GM23338 (cell line): Measurements from ENCODE around the gene GFER. TPM values are rescaled to one million over a fixed set of nuclear protein-coding genes. Genes with fewer than 3 reads are reported as not detected.
"Not testable (repeated sequence)": the region's sequence is repeated elsewhere in the genome, so short reads cannot be mapped to it uniquely, and the experiment has no call there.

Source experiments
- ATAC-seq: fragments of 200-7000 bp; cut with Tn5 transposase; 3 replicates; pipeline ENCODE4 v1.9.1; 2020
- DNase-seq: peaks from one replicate; pipeline ENCODE4 v3.0.0-alpha.2; 2015; ENCODE audit warnings: low spot score
- H2AFZ ChIP-seq: fragments of 200-600 bp; sonication (generic); 2 replicates; pipeline ENCODE4 v1.8.0; 2016; ENCODE audit warnings: antibody characterized with exemption, mild to moderate bottlenecking, moderate library complexity
- H3F3A ChIP-seq: fragments of 200-600 bp; sonication (generic); replicated peaks from 2 replicates; pipeline ENCODE4 v1.8.0; 2017; ENCODE audit warnings: antibody characterized with exemption, mixed run types, low read depth
- H3K27ac ChIP-seq: fragments of 200-600 bp; sonication (generic); 2 replicates; pipeline ENCODE4 v1.6.1; 2016; ENCODE audit warnings: low read depth
- H3K27me3 ChIP-seq: fragments of 200-600 bp; sonication (generic); 2 replicates; pipeline ENCODE4 v1.8.0; 2016; ENCODE audit warnings: mild to moderate bottlenecking, mixed run types, moderate library complexity; ENCODE audit not compliant: insufficient read depth
- H3K36me3 ChIP-seq: fragments of 200-600 bp; sonication (generic); 2 replicates; pipeline ENCODE4 v1.8.0; 2016; ENCODE audit warnings: mild to moderate bottlenecking; ENCODE audit not compliant: insufficient read depth
- H3K4me1 ChIP-seq: fragments of 200-600 bp; sonication (generic); 2 replicates; pipeline ENCODE4 v1.8.0; 2016; ENCODE audit warnings: mild to moderate bottlenecking, moderate library complexity; ENCODE audit not compliant: insufficient read depth
- H3K4me2 ChIP-seq: fragments of 200-600 bp; sonication (generic); 2 replicates; pipeline ENCODE4 v1.7.1; 2017; ENCODE audit warnings: mixed run types
- H3K4me3 ChIP-seq: fragments of 200-600 bp; sonication (generic); 2 replicates; pipeline ENCODE4 v1.6.1; 2016; ENCODE audit warnings: mixed run types
- H3K79me2 ChIP-seq: fragments of 200-600 bp; sonication (generic); replicated peaks from 2 replicates; pipeline ENCODE4 v1.8.0; 2017; ENCODE audit warnings: mild to moderate bottlenecking; ENCODE audit not compliant: insufficient read depth
- H3K9me2 ChIP-seq: fragments of 200-600 bp; sonication (generic); 2 replicates; pipeline ENCODE4 v1.8.0; 2017; ENCODE audit not compliant: insufficient read depth
- H4K20me1 ChIP-seq: fragments of 200-600 bp; sonication (generic); replicated peaks from 2 replicates; pipeline ENCODE4 v1.8.0; 2017; ENCODE audit warnings: mild to moderate bottlenecking; ENCODE audit not compliant: insufficient read depth
- H3K27ac Mint-ChIP-seq: 2 replicates; pipeline ENCODE4 v1.8.0; 2020; ENCODE audit warnings: inconsistent platforms, mild to moderate bottlenecking, moderate library complexity, mixed read lengths
- H3K27me3 Mint-ChIP-seq: 3 replicates; pipeline ENCODE4 v1.8.0; 2022; ENCODE audit warnings: low read depth, mild to moderate bottlenecking, moderate library complexity, mixed read lengths, inconsistent platforms; ENCODE audit not compliant: insufficient read depth, poor library complexity
- H3K36me3 Mint-ChIP-seq: 3 replicates; pipeline ENCODE4 v1.8.0; 2021; ENCODE audit warnings: low read depth, mild to moderate bottlenecking, inconsistent platforms, moderate library complexity, mixed read lengths
- H3K4me1 Mint-ChIP-seq: 3 replicates; pipeline ENCODE4 v1.8.0; 2020; ENCODE audit warnings: mild to moderate bottlenecking, inconsistent platforms, mixed read lengths
- H3K4me3 Mint-ChIP-seq: 3 replicates; pipeline ENCODE4 v1.8.0; 2021; ENCODE audit warnings: moderate library complexity, mild to moderate bottlenecking, inconsistent platforms, mixed read lengths
- H3K9me3 Mint-ChIP-seq: 3 replicates; pipeline ENCODE4 v1.8.0; 2020; ENCODE audit warnings: moderate library complexity, mild to moderate bottlenecking, inconsistent platforms, mixed read lengths
- CREB1 ChIP-seq: fragments of 250-450 bp; sonication (Bioruptor Pico); IDR thresholded peaks from 2 replicates; pipeline ENCODE4 v1.5.0; 2020; ENCODE audit warnings: low read depth, mild to moderate bottlenecking, moderate library complexity
- ETS1 ChIP-seq: IDR thresholded peaks from 2 replicates; pipeline ENCODE4 v1.6.1; 2016; ENCODE audit warnings: antibody characterized with exemption
- EZH2 ChIP-seq: fragments of 200-600 bp; sonication (generic); IDR thresholded peaks from one replicate; pipeline ENCODE4 v1.8.0; 2017; ENCODE audit warnings: antibody characterized with exemption, mild to moderate bottlenecking, low read depth; ENCODE audit not compliant: unreplicated experiment
- EZH2phosphoT487 ChIP-seq: fragments of 200-600 bp; sonication (generic); IDR thresholded peaks from one replicate; pipeline ENCODE4 v1.8.1; 2018; ENCODE audit warnings: antibody characterized with exemption; ENCODE audit not compliant: unreplicated experiment
- JUNB ChIP-seq: IDR thresholded peaks from one replicate; pipeline ENCODE4 v1.6.1; 2016; ENCODE audit warnings: antibody characterized with exemption; ENCODE audit not compliant: unreplicated experiment
- NANOG ChIP-seq: IDR thresholded peaks from 2 replicates; pipeline ENCODE4 v1.6.1; 2016; ENCODE audit warnings: antibody characterized with exemption, borderline replicate concordance
- POLR2AphosphoS5 ChIP-seq: IDR thresholded peaks from 2 replicates; pipeline ENCODE4 v1.6.1; 2016; ENCODE audit warnings: antibody characterized with exemption, low read depth
- STAT1 ChIP-seq: IDR thresholded peaks from one replicate; pipeline ENCODE4 v1.6.1; 2016; ENCODE audit warnings: antibody characterized with exemption; ENCODE audit not compliant: unreplicated experiment
- ZNF331 ChIP-seq: fragments of 250-450 bp; sonication (Bioruptor Pico); IDR thresholded peaks from 2 replicates; pipeline ENCODE4 v1.5.0; 2020; ENCODE audit warnings: low read depth, mild to moderate bottlenecking, moderate library complexity
- polyA plus RNA-seq: library from polyadenylated mRNA; unstranded; fragments of >200 nt; fragmentation: Nextera tagmentation; extraction: Ambion mirVana; gene quantifications from 2 replicates; pipeline ENCODE4 v1.2.1, GENCODE V29; 2016
- total RNA-seq: library from RNA; depleted of rRNA; stranded (reverse); fragments of >200 nt; shearing (Covaris generic); gene quantifications from 2 replicates; pipeline ENCODE4 v1.2.3, GENCODE V29; 2014
- TF ChIP-seq, protein P1 (sequence below): IDR thresholded peaks from one replicate; pipeline ENCODE4 v1.6.1; 2018; ENCODE audit warnings: antibody characterized with exemption; ENCODE audit not compliant: unreplicated experiment
- TF ChIP-seq, protein P2 (sequence below): fragments of 250-450 bp; sonication (Bioruptor Pico); IDR thresholded peaks from 2 replicates; pipeline ENCODE4 v1.5.0; 2020; ENCODE audit warnings: mild to moderate bottlenecking, moderate library complexity

Gene GFER
- total and polyA plus RNA-seq, 2 experiments from 2014 or later = 40.1 to 64.5 TPM

DNA sequence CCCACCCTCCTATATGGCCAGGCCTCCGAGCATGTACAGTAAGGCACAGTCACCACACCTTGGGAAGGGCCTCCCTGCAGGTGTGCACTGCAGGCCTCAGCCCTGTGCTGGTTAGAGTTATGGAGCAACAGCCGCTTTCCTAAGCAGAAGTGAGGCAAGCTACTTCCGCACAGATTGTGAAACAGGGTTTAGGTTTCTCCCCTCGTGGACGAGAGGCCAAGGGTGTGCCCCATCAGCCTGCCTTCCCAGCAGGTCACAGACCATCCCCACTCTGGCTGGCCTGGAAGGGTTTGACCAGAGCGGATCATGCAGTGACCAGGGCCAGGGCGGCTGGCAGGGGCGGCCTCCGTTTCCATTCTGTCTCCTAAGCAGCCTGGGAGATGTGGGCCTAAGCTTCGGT, 45.7 kb upstream of the GFER start (continued):
- no peak for TF ChIP-seq EZH2
- no peak for TF ChIP-seq EZH2phosphoT487
- TF ChIP-seq ZNF331 (CRISPR knock-in tag) = no peak
- TF ChIP-seq ETS1 = no peak
- TF ChIP-seq NANOG = no peak
- TF ChIP-seq JUNB = no peak

DNA sequence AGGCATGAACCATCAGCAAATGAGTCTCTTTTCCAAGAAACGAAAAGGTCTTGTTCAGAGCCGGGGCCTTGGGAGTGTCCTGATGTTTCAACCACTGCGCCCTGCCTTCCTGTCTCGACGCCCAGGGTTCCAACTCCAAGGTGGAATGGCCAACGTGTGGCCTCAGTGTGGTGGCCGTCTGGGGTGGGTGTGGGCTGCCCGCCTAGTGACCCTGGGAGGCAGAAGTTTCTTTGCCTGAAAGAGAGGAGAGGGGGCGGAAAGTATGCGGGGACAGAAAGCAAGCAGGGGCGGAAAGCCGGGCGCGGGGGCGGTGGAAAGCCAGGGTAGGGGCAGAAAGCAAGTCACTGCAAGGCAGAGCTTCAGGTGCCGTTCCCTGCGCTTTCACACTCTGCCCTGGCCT, 45.1 kb upstream of the GFER start:
- Histone ChIP-seq H3F3A (0 out of 2 replicates have a peak, but pooled peaks cover 8% of the 10 kb centered on the region), H3K4me3 (no peak overlapping the region), H3K9me2 (no peaks in the 10 kb centered on the region), H3K4me2 (no peak overlapping the region), H3K79me2 (no peaks in the 10 kb centered on the region), H2AFZ (no peak overlapping the region), H3K27me3 (no peaks in the 10 kb centered on the region), H4K20me1 (no peaks in the 10 kb centered on the region; the same call in 1 of the 2 replicates), H3K36me3 (no peaks in the 10 kb centered on the region), H3K4me1 (peaks cover 14% of the 10 kb centered on the region; the same call in 1 of the 2 replicates), H3K27ac (no peak overlapping the region)
- peaks cover 6% of the 10 kb centered on the region for H3K27me3 Mint-ChIP-seq
- TF ChIP-seq CREB1 (CRISPR knock-in tag) (no peak), NANOG (no peak), STAT1 (no peak), POLR2AphosphoS5 (no peak), ZNF331 (CRISPR knock-in tag) (no peak), EZH2phosphoT487 (no peak)
- TF ChIP-seq, protein P1, sequence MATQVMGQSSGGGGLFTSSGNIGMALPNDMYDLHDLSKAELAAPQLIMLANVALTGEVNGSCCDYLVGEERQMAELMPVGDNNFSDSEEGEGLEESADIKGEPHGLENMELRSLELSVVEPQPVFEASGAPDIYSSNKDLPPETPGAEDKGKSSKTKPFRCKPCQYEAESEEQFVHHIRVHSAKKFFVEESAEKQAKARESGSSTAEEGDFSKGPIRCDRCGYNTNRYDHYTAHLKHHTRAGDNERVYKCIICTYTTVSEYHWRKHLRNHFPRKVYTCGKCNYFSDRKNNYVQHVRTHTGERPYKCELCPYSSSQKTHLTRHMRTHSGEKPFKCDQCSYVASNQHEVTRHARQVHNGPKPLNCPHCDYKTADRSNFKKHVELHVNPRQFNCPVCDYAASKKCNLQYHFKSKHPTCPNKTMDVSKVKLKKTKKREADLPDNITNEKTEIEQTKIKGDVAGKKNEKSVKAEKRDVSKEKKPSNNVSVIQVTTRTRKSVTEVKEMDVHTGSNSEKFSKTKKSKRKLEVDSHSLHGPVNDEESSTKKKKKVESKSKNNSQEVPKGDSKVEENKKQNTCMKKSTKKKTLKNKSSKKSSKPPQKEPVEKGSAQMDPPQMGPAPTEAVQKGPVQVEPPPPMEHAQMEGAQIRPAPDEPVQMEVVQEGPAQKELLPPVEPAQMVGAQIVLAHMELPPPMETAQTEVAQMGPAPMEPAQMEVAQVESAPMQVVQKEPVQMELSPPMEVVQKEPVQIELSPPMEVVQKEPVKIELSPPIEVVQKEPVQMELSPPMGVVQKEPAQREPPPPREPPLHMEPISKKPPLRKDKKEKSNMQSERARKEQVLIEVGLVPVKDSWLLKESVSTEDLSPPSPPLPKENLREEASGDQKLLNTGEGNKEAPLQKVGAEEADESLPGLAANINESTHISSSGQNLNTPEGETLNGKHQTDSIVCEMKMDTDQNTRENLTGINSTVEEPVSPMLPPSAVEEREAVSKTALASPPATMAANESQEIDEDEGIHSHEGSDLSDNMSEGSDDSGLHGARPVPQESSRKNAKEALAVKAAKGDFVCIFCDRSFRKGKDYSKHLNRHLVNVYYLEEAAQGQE = no peak
- TF ChIP-seq, protein P2, sequence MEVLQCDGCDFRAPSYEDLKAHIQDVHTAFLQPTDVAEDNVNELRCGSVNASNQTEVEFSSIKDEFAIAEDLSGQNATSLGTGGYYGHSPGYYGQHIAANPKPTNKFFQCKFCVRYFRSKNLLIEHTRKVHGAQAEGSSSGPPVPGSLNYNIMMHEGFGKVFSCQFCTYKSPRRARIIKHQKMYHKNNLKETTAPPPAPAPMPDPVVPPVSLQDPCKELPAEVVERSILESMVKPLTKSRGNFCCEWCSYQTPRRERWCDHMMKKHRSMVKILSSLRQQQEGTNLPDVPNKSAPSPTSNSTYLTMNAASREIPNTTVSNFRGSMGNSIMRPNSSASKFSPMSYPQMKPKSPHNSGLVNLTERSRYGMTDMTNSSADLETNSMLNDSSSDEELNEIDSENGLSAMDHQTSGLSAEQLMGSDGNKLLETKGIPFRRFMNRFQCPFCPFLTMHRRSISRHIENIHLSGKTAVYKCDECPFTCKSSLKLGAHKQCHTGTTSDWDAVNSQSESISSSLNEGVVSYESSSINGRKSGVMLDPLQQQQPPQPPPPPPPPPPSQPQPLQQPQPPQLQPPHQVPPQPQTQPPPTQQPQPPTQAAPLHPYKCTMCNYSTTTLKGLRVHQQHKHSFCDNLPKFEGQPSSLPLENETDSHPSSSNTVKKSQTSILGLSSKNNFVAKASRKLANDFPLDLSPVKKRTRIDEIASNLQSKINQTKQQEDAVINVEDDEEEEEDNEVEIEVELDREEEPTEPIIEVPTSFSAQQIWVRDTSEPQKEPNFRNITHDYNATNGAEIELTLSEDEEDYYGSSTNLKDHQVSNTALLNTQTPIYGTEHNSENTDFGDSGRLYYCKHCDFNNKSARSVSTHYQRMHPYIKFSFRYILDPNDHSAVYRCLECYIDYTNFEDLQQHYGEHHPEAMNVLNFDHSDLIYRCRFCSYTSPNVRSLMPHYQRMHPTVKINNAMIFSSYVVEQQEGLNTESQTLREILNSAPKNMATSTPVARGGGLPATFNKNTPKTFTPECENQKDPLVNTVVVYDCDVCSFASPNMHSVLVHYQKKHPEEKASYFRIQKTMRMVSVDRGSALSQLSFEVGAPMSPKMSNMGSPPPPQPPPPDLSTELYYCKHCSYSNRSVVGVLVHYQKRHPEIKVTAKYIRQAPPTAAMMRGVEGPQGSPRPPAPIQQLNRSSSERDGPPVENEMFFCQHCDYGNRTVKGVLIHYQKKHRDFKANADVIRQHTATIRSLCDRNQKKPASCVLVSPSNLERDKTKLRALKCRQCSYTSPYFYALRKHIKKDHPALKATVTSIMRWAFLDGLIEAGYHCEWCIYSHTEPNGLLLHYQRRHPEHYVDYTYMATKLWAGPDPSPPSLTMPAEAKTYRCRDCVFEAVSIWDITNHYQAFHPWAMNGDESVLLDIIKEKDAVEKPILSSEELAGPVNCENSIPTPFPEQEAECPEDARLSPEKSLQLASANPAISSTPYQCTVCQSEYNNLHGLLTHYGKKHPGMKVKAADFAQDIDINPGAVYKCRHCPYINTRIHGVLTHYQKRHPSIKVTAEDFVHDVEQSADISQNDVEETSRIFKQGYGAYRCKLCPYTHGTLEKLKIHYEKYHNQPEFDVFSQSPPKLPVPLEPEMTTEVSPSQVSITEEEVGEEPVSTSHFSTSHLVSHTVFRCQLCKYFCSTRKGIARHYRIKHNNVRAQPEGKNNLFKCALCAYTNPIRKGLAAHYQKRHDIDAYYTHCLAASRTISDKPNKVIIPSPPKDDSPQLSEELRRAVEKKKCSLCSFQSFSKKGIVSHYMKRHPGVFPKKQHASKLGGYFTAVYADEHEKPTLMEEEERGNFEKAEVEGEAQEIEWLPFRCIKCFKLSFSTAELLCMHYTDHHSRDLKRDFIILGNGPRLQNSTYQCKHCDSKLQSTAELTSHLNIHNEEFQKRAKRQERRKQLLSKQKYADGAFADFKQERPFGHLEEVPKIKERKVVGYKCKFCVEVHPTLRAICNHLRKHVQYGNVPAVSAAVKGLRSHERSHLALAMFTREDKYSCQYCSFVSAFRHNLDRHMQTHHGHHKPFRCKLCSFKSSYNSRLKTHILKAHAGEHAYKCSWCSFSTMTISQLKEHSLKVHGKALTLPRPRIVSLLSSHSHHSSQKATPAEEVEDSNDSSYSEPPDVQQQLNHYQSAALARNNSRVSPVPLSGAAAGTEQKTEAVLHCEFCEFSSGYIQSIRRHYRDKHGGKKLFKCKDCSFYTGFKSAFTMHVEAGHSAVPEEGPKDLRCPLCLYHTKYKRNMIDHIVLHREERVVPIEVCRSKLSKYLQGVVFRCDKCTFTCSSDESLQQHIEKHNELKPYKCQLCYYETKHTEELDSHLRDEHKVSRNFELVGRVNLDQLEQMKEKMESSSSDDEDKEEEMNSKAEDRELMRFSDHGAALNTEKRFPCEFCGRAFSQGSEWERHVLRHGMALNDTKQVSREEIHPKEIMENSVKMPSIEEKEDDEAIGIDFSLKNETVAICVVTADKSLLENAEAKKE (CRISPR knock-in tag) = no peak
- peaks cover 11% of the 10 kb centered on the region for H3K4me1 Mint-ChIP-seq
- DNase-seq (no peak), ATAC-seq (no peak)
- no peak overlapping the region for H3K27ac Mint-ChIP-seq
- H3K9me3 Mint-ChIP-seq = no peaks in the 10 kb centered on the region
- peaks cover 16% of the 10 kb centered on the region for H3K36me3 Mint-ChIP-seq
- H3K4me3 Mint-ChIP-seq = no peak overlapping the region

DNA sequence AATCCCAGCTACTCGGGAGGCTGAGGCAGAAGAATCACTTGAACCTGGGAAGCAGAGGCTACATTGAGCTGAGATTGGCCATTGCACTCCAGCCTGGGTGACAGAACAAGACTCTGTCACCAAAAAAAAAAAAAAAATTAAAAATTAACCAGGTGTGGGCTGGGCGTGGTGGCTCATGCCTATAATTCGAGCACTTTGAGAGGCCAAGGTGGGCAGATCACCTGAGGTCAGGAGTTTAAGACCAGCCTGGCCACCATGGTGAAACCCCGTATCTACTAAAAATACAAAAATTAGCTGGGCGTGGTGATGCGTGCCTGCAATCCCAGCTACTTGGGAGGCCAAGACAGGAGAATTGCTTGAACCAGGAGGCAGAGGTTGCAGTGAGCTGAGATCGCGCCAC, 44.2 kb upstream of the GFER start:
- H3K79me2 ChIP-seq, H3K27ac Mint-ChIP-seq, ATAC-seq: not testable (repeated sequence)

More for the DNA sequence above, 44.2 kb upstream of the GFER start:
- not testable (repeated sequence) for H3K9me3 Mint-ChIP-seq, H3K27ac ChIP-seq, DNase-seq, H3K36me3 ChIP-seq, H3K4me3 ChIP-seq, H4K20me1 ChIP-seq, H3K9me2 ChIP-seq, H3K27me3 ChIP-seq, H2AFZ ChIP-seq, H3K4me3 Mint-ChIP-seq, H3K27me3 Mint-ChIP-seq, H3K4me2 ChIP-seq
- H3K4me1 Mint-ChIP-seq = peaks cover 20% of the 10 kb centered on the region
- H3K36me3 Mint-ChIP-seq = peaks cover 16% of the 10 kb centered on the region
- H3K4me1 ChIP-seq = peaks cover 15% of the 10 kb centered on the region; the same call in 1 of the 2 replicates
- H3F3A ChIP-seq = 0 out of 2 replicates have a peak, but pooled peaks cover 10% of the 10 kb centered on the region
